GM12875 (cell line): ENCODE results near the gene KRT7.

Source experiments
- H3K4me3 ChIP-seq: one replicate; pipeline ENCODE4 v1.5.1; 2011; ENCODE audit warnings: low read depth, low read length, control low read depth
- CTCF ChIP-seq: IDR thresholded peaks from 2 replicates; pipeline ENCODE4 v1.5.1; 2011; ENCODE audit warnings: low read depth, mild to moderate bottlenecking, control low read depth, inconsistent platforms, low read length, moderate library complexity, borderline replicate concordance; ENCODE audit not compliant: insufficient read depth

The KRT7 gene

DNA sequence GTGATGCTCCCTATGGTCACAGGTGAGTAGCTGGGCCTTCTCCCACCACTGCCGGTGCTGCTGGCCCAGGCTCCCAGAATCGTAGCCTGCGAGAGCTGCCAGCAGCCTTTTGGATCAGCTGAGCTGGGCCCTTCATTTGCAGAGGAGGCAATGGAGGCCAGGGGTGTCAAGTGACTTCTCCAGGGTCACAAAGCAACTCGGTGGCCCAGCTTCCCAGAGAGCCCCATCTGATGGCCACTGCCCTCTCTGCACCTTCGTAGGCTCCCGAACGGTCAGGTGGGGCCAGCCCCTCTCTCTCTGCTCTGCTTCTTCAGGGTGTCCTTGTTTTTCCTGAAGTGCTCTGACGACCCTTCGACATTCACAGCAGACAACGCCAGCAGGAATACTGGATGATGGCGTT is 45.8 kb upstream of the KRT7 start:
- no peak for TF ChIP-seq CTCF
- H3K4me3 ChIP-seq, result no peak overlapping the region

DNA sequence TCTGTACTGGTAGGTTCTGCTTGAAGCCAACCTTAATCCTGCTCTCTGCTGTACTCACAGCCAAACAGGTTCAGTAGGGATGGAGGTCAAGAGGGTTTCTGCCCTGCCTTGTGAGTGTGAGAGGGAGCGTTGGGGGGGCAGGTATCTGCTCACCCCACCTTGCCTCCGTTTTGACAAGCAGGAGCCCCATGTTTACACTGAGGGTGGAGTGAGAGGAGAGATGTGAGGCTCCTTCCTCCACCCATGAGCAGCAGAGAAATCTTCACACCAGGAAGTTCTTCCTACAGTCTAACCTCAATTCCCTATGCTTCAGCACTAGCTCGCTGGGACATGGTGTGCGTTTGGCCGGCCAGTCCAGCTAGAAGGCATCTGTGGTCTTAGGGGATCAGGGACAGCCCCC is 45.4 kb upstream of the KRT7 start:
- no peak overlapping the region for H3K4me3 ChIP-seq
- no peak for TF ChIP-seq CTCF

- TF ChIP-seq CTCF, result no peak
- H3K4me3 ChIP-seq, result no peak overlapping the region
Observed at GRCh38 chr12:52188658-52189057, 44.4 kb upstream of the KRT7 start.

- no peak for TF ChIP-seq CTCF
- no peak overlapping the region for H3K4me3 ChIP-seq
Observed at GRCh38 chr12:52189376-52190174, 43.5 kb upstream of the KRT7 start.

DNA sequence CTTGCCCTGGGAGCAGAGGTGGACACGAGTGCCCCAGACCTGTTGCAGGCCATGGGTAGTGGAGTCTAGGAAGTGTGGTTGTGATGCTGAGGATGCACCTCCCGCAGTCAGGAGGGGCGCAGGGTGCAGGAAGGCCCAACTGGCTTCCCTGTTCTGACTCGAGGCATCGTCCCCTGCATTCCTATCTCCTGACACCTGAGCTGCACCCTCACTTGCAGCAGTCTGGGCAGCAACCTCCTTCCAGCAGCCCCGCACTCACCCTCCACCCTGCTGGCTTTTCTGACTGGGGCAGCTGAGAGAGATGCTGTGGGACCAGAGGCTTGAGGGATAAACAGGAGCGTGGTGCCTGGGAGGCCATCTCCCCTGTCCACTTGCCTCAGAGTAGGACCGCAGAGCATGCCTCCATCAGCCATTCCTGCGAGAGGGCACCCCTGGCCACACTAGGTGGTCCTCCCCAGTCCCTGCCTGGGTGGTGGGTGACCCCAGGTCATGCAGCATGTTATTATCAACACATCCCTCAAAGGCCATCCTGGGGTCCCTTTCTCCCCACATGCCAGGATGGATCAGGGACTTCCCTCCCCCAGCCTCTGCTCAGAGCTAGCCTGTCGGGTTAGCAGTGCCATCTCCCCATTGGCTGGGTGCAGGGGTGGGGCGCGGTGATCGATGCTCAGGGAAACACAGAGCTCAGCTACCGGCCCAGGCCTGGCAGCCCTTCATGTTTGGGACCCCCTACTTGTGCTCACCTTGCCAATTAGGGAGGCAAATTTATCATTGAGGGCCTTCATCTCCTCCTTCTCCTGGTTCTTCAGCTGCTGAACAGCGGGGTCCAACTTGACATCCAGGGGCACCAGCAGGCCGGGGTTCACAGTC is 41.9 kb upstream of the KRT7 start:
- no peak overlapping the region for H3K4me3 ChIP-seq
- TF ChIP-seq CTCF, result no peak

DNA sequence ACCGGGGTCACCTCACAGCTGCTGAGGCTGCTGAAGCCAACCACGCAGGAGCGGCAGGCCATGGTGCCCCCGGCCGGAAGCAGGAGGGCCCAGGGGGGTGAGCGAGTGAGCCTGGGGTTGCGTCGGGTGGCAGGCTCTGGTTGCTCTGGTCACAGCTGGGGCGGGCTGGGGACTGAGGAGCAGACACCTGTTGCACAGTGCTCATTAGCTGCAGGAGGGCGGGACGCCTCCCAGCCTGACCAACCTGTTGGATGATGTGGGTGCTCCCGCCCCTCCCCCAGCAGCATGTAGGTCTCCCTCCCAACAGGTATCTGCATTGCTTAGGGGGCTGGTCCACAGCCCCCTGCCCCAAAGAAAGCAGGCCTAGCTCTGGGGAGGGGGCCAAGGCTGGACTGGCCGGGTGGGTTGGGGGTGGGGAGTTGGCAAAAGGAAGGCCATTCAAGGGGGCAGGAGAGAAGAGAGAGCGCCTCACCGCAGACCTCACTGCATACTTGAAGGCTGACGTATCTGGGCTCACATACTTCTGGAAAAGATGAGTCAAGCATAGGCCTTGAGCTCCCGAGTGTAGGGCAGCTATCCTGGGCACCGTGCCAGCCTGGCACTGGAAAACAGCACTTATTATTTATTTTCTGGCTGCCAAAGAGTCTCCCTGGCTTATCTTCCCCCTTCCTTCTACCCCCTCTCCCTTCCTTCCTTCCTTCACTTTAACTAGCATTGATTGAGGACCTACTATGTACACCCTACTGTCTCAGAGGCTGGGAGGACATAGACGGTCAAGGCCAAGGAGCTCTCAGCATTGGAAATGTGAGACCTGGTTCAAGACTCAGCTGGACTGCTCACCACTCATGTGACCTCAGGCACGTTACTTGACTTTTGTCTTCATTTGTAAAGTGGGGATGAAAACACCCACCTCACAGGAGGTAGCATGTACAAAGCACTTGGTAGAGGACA is 40.9 kb upstream of the KRT7 start, which contains the start of gene KRT80:
KRT80 (minus strand) TSS at position 174 of the 951 bp plus-strand sequence; CDS start at position 62, 112 bp downstream.
- TF ChIP-seq CTCF, result no peak
- no peak within 1 kb of the TSS for H3K4me3 ChIP-seq
